HUES64 (cell line): ENCODE data around the gene ADARB2.

Experiments
- H3K27ac ChIP-seq: 2 replicates; pipeline ENCODE4 v1.7.0; 2013; ENCODE audit warnings: low read depth, low read length, inconsistent platforms
- H3K27me3 ChIP-seq: 2 replicates; pipeline ENCODE4 v1.6.1; 2013; ENCODE audit warnings: mild to moderate bottlenecking, low read length; ENCODE audit not compliant: insufficient read depth
- H3K36me3 ChIP-seq: 2 replicates; pipeline ENCODE4 v1.6.1; 2013; ENCODE audit warnings: mild to moderate bottlenecking, low read length; ENCODE audit not compliant: insufficient read depth
- H3K4me1 ChIP-seq: 2 replicates; pipeline ENCODE4 v1.6.1; 2013; ENCODE audit warnings: mild to moderate bottlenecking, low read length, moderate library complexity; ENCODE audit not compliant: insufficient read depth
- H3K4me3 ChIP-seq: 2 replicates; pipeline ENCODE4 v1.5.1; 2013; ENCODE audit warnings: mild to moderate bottlenecking, low read length, moderate library complexity
- H3K9ac ChIP-seq: 2 replicates; pipeline ENCODE4 v1.6.1; 2013; ENCODE audit warnings: mild to moderate bottlenecking, low read depth, low read length
- H3K9me3 ChIP-seq: 2 replicates; pipeline ENCODE4 v1.6.1; 2013; ENCODE audit warnings: low read depth, low read length; ENCODE audit not compliant: insufficient read depth
- whole genome bisulfite sequencing: fragments of 150-250, 120-280 bp; methylation state at CpG from one replicate; pipeline ENCODE4 v1.1.7; 2013; ENCODE audit warnings: missing lambda C conversion rate; 5-methylcytosine and 5-hydroxymethylcytosine counted together

The ADARB2 gene

GRCh38 chr10:1613511-1613910 lies 123.8 kb downstream of the ADARB2 start:
- peaks cover 15% of the 10 kb centered on the region for H3K4me1 ChIP-seq
- H3K9me3 ChIP-seq, result 0 out of 2 replicates have a peak, but pooled peaks cover under 1% of the 10 kb centered on the region
- 0 out of 2 replicates have a peak, but pooled peaks cover 3% of the 10 kb centered on the region for H3K27me3 ChIP-seq
- H3K9ac ChIP-seq, result no peak overlapping the region
- WGBS, result 89% methylated on average over 9 of the region's 9 CpGs
- H3K4me3 ChIP-seq, result no peak overlapping the region
- H3K36me3 ChIP-seq, result no peaks in the 10 kb centered on the region
- H3K27ac ChIP-seq, result no peak overlapping the region

GRCh38 chr10:1612908-1613307 lies 124.4 kb downstream of the ADARB2 start:
- 72% methylated on average over 4 of the region's 5 CpGs for WGBS
- H3K27ac ChIP-seq, result no peak overlapping the region

GRCh38 chr10:1611936-1612550 lies 125.3 kb downstream of the ADARB2 start:
- H3K9me3 ChIP-seq, result no peaks in the 10 kb centered on the region

More at GRCh38 chr10:1612908-1613307, 124.4 kb downstream of the ADARB2 start:
- H3K36me3 ChIP-seq, result no peaks in the 10 kb centered on the region
- H3K9ac ChIP-seq, result no peak overlapping the region
- peaks cover 20% of the 10 kb centered on the region for H3K4me1 ChIP-seq
- 0 out of 2 replicates have a peak, but pooled peaks cover 3% of the 10 kb centered on the region for H3K27me3 ChIP-seq
- no peaks in the 10 kb centered on the region for H3K9me3 ChIP-seq
- no peak overlapping the region for H3K4me3 ChIP-seq

GRCh38 chr10:1610986-1611770 lies 126.1 kb downstream of the ADARB2 start:
- no peaks in the 10 kb centered on the region for H3K9me3 ChIP-seq
- H3K4me1 ChIP-seq, result peaks cover 18% of the 10 kb centered on the region
- WGBS, result 87% methylated on average over 16 of the region's 22 CpGs
- H3K9ac ChIP-seq, result no peak overlapping the region
- H3K27me3 ChIP-seq, result 0 out of 2 replicates have a peak, but pooled peaks cover 3% of the 10 kb centered on the region
- no peak overlapping the region for H3K27ac ChIP-seq
- H3K36me3 ChIP-seq, result no peaks in the 10 kb centered on the region
- no peak overlapping the region for H3K4me3 ChIP-seq

More at GRCh38 chr10:1611936-1612550, 125.3 kb downstream of the ADARB2 start:
- Histone ChIP-seq H3K9ac (no peak overlapping the region), H3K27me3 (0 out of 2 replicates have a peak, but pooled peaks cover 3% of the 10 kb centered on the region), H3K4me3 (no peak overlapping the region), H3K36me3 (no peaks in the 10 kb centered on the region), H3K27ac (no peak overlapping the region), H3K4me1 (peaks cover 18% of the 10 kb centered on the region)
- 66% methylated on average over 21 of the region's 21 CpGs for WGBS

GRCh38 chr10:1609648-1609970 lies 127.7 kb downstream of the ADARB2 start:
- Histone ChIP-seq H3K4me1 (peaks cover 18% of the 10 kb centered on the region), H3K27ac (no peak overlapping the region), H3K9ac (no peak overlapping the region), H3K9me3 (no peaks in the 10 kb centered on the region), H3K27me3 (0 out of 2 replicates have a peak, but pooled peaks cover 3% of the 10 kb centered on the region), H3K4me3 (no peak overlapping the region), H3K36me3 (no peaks in the 10 kb centered on the region)
- WGBS, result 85% methylated on average over 11 of the region's 11 CpGs

- Histone ChIP-seq H3K4me1 (peaks cover 18% of the 10 kb centered on the region), H3K27me3 (0 out of 2 replicates have a peak, but pooled peaks cover 3% of the 10 kb centered on the region), H3K9me3 (no peaks in the 10 kb centered on the region), H3K36me3 (no peaks in the 10 kb centered on the region), H3K27ac (no peak overlapping the region), H3K4me3 (peak overlapping the region; percentile 33), H3K9ac (no peak overlapping the region)
- WGBS, result 18% methylated on average over 28 of the region's 28 CpGs
Observed at GRCh38 chr10:1608851-1609647, 128.3 kb downstream of the ADARB2 start.

GRCh38 chr10:1608408-1608807 lies 128.9 kb downstream of the ADARB2 start:
- Histone ChIP-seq H3K9me3 (no peaks in the 10 kb centered on the region), H3K4me3 (peak overlapping the region; percentile 33; the same call in 1 of the 2 replicates), H3K36me3 (no peaks in the 10 kb centered on the region), H3K27ac (no peak overlapping the region), H3K27me3 (0 out of 2 replicates have a peak, but pooled peaks cover 3% of the 10 kb centered on the region), H3K9ac (no peak overlapping the region), H3K4me1 (peaks cover 18% of the 10 kb centered on the region)
- WGBS, result 80% methylated on average over 3 of the region's 3 CpGs

GRCh38 chr10:1607466-1607865 lies 129.9 kb downstream of the ADARB2 start:
- H3K27me3 ChIP-seq, result 0 out of 2 replicates have a peak, but pooled peaks cover 3% of the 10 kb centered on the region
- H3K36me3 ChIP-seq, result no peaks in the 10 kb centered on the region

GRCh38 chr10:1605999-1606940 lies 131.1 kb downstream of the ADARB2 start:
- H3K27me3 ChIP-seq, result 0 out of 2 replicates have a peak, but pooled peaks cover 3% of the 10 kb centered on the region
- H3K9me3 ChIP-seq, result no peaks in the 10 kb centered on the region
- H3K9ac ChIP-seq, result no peak overlapping the region
- WGBS, result 87% methylated on average over 14 of the region's 14 CpGs
- H3K36me3 ChIP-seq, result no peaks in the 10 kb centered on the region
- peaks cover 12% of the 10 kb centered on the region for H3K4me1 ChIP-seq
- H3K4me3 ChIP-seq, result no peak overlapping the region
- no peak overlapping the region for H3K27ac ChIP-seq

More at GRCh38 chr10:1607466-1607865, 129.9 kb downstream of the ADARB2 start:
- H3K27ac ChIP-seq, result no peak overlapping the region
- H3K9me3 ChIP-seq, result no peaks in the 10 kb centered on the region
- H3K4me3 ChIP-seq, result no peak overlapping the region
- 94% methylated on average over 14 of the region's 14 CpGs for WGBS
- peaks cover 14% of the 10 kb centered on the region for H3K4me1 ChIP-seq
- no peak overlapping the region for H3K9ac ChIP-seq

- Histone ChIP-seq H3K9ac (no peak overlapping the region), H3K27ac (no peak overlapping the region), H3K9me3 (no peaks in the 10 kb centered on the region), H3K27me3 (0 out of 2 replicates have a peak, but pooled peaks cover 3% of the 10 kb centered on the region), H3K36me3 (no peaks in the 10 kb centered on the region), H3K4me3 (no peak overlapping the region), H3K4me1 (peaks cover 12% of the 10 kb centered on the region)
- 92% methylated on average over 5 of the region's 5 CpGs for WGBS
Observed at GRCh38 chr10:1605121-1605520, 132.2 kb downstream of the ADARB2 start.
